Measurements from ENCODE around the gene NRG3.

Gene NRG3

GRCh38 chr10:81909453-81909852, 34.5 kb downstream of the NRG3 start:
- TF ChIP-seq, protein P1, sequence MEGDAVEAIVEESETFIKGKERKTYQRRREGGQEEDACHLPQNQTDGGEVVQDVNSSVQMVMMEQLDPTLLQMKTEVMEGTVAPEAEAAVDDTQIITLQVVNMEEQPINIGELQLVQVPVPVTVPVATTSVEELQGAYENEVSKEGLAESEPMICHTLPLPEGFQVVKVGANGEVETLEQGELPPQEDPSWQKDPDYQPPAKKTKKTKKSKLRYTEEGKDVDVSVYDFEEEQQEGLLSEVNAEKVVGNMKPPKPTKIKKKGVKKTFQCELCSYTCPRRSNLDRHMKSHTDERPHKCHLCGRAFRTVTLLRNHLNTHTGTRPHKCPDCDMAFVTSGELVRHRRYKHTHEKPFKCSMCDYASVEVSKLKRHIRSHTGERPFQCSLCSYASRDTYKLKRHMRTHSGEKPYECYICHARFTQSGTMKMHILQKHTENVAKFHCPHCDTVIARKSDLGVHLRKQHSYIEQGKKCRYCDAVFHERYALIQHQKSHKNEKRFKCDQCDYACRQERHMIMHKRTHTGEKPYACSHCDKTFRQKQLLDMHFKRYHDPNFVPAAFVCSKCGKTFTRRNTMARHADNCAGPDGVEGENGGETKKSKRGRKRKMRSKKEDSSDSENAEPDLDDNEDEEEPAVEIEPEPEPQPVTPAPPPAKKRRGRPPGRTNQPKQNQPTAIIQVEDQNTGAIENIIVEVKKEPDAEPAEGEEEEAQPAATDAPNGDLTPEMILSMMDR (IDR thresholded peaks at IDR 0.05), result no peak

GRCh38 chr10:81911328-81911727, 36.3 kb downstream of the NRG3 start:
- TF ChIP-seq, protein P1 (IDR thresholded peaks at IDR 0.05), result no peak

- TF ChIP-seq, protein P1 (IDR thresholded peaks at IDR 0.05), result no peak
These were observed 39.9 kb downstream of the NRG3 start for GRCh38 chr10:81914736-81915503.

DNA sequence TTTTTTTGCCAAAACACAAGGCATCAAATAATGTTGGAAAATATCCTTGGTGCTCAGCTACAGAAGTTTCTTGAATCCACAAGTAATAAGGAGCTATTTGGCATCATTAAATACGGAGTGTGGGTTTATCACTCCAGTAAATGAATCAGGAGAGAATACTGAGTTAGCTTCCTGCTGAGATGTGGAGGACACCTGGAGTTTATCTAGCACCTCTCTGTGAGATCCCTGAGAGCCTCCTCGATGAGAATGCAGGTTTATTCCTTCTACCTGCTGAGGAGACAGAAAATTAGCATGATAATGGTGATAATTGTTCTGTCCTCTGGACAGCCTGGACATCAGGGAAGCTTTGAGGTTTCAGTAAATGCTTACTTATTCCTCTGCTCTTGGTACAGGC, 40.5 kb downstream of the NRG3 start:
- TF ChIP-seq, protein P1 (IDR thresholded peaks at IDR 0.05), result no peak

DNA sequence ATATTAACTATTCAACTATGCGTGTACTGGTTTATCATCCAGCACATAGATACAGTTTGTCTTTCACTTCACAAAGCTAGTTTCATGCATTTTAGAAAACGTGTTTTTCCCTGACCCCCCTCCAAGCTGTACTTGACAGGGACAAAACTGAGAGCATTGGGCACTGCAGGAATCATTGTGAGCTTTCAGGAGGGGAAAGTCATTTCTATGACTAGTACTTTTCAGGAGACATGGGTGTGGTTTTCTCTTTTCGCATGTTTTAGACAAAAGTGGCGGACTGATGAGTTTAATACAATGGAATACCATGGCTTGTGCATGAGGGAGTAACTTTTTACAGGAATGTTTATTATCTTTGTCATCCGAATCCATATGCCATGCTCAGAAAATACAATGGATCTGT, 42.7 kb downstream of the NRG3 start:
- TF ChIP-seq, protein P1 (IDR thresholded peaks at IDR 0.05), result no peak

DNA sequence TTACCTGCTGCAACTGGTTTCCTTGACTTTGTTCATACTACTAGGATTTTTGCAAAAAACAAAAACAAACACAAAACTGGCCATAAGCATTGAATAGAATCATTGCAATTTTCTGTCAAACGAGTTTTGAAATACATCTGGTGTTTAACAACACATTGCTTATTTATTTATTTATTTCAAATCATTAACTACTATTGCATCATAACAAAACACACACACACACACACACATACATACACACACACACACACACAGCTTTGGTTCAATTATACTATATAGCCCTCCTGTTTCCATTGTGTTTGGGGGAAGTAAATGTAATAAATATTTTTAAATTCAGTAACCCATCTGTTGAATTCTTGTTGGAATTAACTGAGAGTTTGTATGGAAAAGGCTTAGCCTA, 43.8 kb downstream of the NRG3 start:
- TF ChIP-seq, protein P1 (IDR thresholded peaks at IDR 0.05), result no peak

- TF ChIP-seq, protein P1 (IDR thresholded peaks at IDR 0.05), result peak; percentile 60; the same call in 1 of the 2 replicates
These were observed 45.3 kb downstream of the NRG3 start for GRCh38 chr10:81920213-81920829.

Data from LNCAP (cell line).